Measurements from ENCODE around the gene ISG15.
"Not testable (repeated sequence)": the region's sequence is repeated elsewhere in the genome, so short reads cannot be mapped to it uniquely, and the experiment has no call there.

ISG15 gene

DNA sequence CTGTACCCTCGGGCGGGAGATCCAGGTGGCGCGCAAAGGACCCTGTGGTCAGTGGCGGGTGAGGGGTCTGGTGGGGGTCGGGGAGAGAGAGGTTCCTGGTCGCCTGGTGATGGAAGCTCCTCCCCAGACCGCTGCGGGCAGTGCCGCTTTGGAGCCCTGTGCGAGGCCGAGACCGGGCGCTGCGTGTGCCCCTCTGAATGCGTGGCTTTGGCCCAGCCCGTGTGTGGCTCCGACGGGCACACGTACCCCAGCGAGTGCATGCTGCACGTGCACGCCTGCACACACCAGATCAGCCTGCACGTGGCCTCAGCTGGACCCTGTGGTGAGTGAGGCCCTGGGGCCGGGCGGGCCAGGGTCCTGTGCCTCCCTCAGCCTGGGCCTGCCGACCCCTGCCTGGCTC lies 30.1 kb downstream of the ISG15 start:
- in situ Hi-C loops (cut with MboI; ENCODE audit: low sequenced_read_pairs) = no loop called here

DNA sequence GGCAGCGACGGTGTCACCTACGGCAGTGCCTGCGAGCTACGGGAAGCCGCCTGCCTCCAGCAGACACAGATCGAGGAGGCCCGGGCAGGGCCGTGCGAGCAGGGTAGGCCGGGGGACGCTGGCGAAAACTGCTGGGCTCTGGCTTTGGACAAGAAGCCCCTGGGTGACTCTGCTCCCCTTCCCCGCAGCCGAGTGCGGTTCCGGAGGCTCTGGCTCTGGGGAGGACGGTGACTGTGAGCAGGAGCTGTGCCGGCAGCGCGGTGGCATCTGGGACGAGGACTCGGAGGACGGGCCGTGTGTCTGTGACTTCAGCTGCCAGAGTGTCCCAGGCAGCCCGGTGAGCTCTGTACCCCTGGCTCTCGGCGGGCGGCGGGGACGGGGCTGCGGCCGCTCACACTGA lies 30.6 kb downstream of the ISG15 start:
- in situ Hi-C loops (cut with MboI; ENCODE audit: low sequenced_read_pairs) = no loop called here

DNA sequence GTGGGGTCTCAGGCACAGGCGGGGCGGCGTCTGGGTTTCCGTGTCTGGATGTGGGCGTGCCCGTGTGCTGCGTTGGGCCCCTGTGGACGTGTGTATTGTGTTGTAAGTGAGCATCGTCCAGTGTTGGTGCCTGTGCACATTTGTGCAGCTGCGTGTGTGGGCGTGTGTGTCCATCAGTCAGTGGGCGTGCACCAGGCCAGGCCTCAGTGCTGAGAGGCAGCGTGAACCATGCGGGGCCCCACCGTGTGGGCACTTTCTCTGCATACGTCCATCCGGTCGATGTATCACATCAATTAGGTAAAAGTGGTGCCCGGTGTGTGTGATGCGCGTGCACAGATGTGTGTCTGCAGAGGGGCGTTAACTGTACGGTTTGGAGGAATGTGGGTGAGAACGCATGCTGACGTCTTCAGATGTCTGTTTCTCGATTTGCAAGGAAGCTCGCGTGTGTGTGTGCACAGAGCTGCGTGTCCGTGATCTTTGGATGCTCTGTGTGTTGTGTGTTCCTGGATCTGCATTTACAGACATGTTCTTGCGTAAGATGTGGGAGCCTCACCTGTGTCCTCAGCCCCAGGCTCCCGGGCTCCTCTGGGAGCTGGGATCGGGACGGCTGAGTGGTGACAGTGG lies 31.3 kb downstream of the ISG15 start:
- in situ Hi-C loops (cut with MboI; ENCODE audit: low sequenced_read_pairs) = no loop called here

DNA sequence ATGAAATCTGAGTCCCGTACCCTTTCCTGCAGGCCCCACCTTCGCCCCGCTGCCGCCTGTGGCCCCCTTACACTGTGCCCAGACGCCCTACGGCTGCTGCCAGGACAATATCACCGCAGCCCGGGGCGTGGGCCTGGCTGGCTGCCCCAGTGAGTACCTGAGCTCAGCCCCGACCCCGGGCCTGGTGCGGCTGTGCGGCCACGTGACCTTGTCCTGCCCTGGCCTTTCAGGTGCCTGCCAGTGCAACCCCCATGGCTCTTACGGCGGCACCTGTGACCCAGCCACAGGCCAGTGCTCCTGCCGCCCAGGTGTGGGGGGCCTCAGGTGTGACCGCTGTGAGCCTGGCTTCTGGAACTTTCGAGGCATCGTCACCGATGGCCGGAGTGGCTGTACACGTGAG lies 31.8 kb downstream of the ISG15 start:
- in situ Hi-C loops (cut with MboI; ENCODE audit: low sequenced_read_pairs) = no loop called here

DNA sequence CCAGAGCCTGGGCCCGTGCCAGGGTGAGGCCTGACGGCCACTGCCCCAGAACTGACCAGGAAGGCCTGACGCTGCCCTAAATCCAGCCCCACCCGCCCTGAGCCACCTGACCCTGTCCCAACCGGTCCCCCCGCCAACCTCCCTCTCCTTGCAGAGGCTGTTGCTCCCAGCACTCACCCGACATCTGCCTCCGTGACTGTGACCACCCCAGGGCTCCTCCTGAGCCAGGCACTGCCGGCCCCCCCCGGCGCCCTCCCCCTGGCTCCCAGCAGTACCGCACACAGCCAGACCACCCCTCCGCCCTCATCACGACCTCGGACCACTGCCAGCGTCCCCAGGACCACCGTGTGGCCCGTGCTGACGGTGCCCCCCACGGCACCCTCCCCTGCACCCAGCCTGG lies 32.9 kb downstream of the ISG15 start:
- in situ Hi-C loops (cut with MboI; ENCODE audit: low sequenced_read_pairs) = no loop called here

DNA sequence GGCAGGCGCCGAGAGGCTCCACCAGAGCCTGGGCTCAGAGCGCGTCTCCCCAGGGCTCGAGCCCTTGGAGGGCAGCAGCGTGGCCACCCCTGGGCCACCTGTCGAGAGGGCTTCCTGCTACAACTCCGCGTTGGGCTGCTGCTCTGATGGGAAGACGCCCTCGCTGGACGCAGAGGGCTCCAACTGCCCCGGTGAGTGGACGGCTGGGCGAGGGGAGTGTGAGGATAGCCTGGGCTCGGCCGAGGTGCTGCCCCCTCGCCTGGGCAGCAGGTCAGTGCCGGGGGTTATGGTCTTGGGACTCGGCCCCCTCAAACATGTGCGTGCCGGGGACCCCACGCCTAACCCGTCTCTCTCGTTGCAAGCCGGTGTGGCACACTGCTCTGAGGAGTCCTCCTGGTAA lies 33.5 kb downstream of the ISG15 start:
- in situ Hi-C loops (cut with MboI; ENCODE audit: low sequenced_read_pairs) = no loop called here

DNA sequence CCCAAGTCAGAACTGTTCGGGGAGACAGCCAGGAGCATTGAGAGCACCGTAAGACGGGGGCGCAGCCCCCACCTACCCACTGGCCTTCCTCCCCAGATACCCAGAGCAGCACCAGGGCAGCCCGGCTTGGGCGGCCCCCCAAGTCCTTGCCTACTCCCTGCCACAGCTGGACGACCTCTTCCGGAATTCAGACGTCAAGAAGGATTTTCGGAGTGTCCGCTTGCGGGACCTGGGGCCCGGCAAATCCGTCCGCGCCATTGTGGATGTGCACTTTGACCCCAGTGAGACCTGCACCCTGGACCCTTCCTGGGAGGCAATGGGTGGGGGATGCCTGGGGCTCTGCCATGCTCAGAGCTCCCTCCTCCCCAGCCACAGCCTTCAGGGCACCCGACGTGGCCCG lies 34.1 kb downstream of the ISG15 start:
- in situ Hi-C loops (cut with MboI; ENCODE audit: low sequenced_read_pairs) = no loop called here

DNA sequence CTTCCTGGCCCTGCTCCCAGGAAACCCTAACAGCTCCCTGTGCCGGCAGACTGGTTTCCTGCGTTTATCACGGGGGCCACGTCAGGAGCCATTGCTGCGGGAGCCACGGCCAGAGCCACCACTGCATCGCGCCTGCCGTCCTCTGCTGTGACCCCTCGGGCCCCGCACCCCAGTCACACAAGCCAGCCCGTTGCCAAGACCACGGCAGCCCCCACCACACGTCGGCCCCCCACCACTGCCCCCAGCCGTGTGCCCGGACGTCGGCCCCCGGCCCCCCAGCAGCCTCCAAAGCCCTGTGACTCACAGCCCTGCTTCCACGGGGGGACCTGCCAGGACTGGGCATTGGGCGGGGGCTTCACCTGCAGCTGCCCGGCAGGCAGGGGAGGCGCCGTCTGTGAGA lies 34.7 kb downstream of the ISG15 start:
- in situ Hi-C loops (cut with MboI; ENCODE audit: low sequenced_read_pairs) = no loop called here

DNA sequence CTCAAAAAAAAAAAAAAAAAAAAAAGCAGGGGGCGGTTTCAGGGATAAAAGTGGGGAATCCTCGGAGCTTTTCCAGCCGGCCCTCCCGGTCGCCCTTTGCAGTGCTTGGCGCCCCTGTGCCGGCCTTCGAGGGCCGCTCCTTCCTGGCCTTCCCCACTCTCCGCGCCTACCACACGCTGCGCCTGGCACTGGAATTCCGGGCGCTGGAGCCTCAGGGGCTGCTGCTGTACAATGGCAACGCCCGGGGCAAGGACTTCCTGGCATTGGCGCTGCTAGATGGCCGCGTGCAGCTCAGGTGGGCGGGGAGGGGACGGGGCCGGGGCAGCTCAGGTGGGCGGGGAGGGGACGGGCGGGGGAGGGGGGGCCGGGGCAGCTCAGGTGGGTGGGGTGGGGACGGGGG lies 35.5 kb downstream of the ISG15 start:
- in situ Hi-C loops (cut with MboI; ENCODE audit: low sequenced_read_pairs) = no loop called here

DNA sequence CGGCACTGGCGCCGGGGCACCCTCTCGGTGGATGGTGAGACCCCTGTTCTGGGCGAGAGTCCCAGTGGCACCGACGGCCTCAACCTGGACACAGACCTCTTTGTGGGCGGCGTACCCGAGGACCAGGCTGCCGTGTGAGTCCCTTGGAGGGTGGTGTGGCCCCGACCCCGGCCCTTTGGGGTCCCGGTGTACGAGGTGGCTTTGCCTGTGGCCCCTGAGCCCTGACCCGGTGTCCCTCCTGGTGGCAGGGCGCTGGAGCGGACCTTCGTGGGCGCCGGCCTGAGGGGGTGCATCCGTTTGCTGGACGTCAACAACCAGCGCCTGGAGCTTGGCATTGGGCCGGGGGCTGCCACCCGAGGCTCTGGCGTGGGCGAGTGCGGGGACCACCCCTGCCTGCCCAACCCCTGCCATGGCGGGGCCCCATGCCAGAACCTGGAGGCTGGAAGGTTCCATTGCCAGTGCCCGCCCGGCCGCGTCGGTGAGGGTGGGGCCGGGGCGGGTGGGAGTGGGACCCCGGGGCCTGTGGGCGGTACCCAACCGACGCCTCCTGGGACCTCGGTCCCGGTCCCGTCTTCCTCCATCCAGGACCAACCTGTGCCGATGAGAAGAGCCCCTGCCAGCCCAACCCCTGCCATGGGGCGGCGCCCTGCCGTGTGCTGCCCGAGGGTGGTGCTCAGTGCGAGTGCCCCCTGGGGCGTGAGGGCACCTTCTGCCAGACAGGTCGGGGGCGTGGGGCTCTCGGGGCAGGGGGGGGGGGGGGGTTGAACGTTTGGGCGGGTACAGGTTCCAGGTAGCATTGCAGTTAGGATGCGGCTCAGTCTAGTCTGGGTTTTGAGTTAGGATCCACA lies 36.2 kb downstream of the ISG15 start:
- in situ Hi-C loops (cut with MboI; ENCODE audit: low sequenced_read_pairs) = no loop called here

DNA sequence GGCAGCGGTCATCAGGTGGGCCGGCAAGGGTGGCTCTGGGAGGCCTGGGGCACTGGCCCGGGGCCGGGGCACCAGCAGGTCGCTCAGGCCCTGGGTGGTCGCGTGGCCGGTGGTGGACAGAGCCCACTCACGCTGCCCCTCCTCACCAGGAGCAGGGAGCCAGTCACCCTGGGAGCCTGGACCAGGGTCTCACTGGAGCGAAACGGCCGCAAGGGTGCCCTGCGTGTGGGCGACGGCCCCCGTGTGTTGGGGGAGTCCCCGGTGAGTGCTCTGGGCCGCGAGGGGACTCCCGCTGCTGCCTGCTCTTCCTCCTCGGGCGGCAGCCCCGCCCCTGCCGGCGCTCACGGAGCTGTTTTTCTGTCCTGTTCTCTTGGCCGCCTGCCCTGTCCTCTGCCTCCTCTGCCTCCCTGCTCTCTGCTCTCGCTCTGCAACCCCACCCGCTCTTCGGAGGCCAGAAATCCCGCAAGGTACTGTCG lies 37.3 kb downstream of the ISG15 start:
- in situ Hi-C loops (cut with MboI; ENCODE audit: low sequenced_read_pairs) = no loop called here

DNA sequence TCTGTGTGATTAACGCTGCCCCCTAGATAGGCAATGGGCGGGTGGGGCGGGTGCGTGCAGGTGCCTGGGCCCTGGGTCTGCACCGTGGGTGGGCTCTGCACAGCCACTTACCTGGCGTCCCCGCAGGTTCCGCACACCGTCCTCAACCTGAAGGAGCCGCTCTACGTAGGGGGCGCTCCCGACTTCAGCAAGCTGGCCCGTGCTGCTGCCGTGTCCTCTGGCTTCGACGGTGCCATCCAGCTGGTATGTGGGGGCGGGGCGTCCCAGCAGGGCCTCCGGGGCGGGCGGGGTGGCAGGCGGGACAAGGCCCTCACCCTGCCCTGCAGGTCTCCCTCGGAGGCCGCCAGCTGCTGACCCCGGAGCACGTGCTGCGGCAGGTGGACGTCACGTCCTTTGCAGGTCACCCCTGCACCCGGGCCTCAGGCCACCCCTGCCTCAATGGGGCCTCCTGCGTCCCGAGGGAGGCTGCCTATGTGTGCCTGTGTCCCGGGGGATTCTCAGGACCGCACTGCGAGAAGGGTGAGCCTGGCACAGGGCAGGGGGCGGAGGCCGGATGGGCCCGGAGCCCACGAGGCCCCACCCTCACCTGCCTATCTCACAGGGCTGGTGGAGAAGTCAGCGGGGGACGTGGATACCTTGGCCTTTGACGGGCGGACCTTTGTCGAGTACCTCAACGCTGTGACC lies 38.0 kb downstream of the ISG15 start:
- in situ Hi-C loops (cut with MboI; ENCODE audit: low sequenced_read_pairs) = no loop called here

DNA sequence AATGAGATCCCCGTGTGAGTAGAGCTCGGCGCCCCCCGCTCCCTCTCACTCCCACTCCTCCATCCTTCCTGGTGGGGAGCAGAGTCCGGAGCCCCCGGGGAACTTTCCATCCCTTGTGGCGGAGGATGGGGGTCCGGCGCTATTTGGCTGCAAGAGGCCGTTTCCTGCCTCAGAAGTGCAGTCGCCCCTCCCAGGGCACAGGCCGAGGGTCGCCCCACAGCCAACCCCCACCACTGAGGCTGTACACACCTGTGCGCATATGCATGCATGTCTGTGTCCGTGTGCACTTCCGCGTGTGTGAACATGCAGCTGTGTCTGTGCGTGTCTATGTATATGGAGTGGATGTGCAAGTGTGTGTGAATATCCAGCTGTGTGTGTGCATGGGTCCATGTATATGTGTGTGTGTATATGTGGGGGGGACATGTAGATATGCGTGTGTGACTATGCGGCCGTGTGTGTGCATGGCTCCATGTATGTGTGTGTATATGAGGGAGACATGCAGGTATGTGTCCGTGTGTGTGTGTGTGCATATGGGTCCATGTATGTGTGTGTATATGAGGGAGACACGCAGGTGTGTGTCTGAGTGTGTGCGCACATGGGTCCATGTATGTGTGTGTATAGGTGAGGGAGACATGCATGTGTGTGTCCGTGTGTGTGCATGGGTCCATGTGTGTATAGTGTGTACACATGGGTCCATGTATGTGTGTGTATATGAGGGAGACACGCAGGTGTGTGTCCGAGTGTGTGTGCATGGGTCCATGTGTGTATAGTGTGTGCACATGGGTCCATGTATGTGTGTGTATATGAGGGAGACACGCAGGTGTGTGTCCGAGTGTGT lies 38.9 kb downstream of the ISG15 start:
- in situ Hi-C loops (cut with MboI; ENCODE audit: low sequenced_read_pairs) = no loop called here

DNA sequence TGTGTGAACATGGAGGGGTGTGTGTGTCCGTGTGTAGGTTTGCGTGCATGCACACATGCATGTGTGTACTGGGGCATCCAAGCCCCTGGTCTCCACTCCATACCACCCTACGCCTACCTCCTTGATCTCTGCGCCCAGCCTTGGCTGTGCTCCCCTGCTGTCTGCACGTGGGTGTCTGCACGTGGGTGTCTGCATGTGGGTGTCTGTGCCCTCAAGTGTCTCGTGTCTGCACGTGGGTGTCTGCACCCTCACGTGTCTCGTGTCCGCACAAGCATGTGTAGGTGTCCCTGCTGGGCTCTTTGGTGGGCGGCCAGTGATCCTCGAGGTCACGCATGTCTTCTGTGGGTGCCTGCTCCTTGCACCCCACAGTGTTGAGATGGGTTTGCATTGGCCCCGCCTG lies 39.7 kb downstream of the ISG15 start:
- in situ Hi-C loops (cut with MboI; ENCODE audit: low sequenced_read_pairs) = no loop called here

DNA sequence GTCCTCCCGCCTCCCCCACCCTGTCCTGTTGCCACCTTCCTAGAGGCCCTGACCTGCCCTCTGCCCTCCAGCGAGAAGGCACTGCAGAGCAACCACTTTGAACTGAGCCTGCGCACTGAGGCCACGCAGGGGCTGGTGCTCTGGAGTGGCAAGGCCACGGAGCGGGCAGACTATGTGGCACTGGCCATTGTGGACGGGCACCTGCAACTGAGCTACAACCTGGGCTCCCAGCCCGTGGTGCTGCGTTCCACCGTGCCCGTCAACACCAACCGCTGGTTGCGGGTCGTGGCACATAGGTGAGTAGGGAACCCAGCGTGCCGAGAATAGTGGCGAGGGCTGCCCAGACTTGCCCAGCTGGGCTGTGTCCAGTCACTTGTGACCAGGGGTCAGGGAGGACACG lies 40.4 kb downstream of the ISG15 start:
- in situ Hi-C loops (cut with MboI; ENCODE audit: low sequenced_read_pairs) = no loop called here

DNA sequence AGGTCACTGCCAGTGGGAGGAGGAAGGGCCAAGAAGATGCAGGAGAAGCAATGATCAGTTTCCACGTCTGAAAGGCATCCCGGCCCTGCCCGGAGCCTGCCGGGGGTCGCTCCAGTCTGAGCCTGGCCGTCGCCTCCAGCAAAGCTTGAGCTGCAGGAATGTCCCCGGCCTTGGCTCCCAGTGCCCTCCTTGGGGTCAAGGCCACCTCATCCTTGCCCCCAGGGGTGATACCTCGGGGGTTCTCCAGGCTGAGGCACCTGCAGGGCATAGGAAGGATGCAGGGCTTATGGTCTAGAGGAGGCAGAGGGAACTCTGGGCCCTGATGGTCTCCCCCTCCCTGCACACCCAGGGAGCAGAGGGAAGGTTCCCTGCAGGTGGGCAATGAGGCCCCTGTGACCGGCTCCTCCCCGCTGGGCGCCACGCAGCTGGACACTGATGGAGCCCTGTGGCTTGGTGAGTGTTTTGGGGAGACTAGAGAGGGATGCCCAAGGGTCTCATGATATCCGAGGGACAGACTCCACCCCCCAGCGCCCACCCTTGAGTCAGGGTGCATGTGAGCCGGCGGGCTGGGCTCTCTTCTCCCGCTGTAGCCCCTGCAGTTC lies 40.9 kb downstream of the ISG15 start:
- in situ Hi-C loops (cut with MboI; ENCODE audit: low sequenced_read_pairs) = no loop called here

DNA sequence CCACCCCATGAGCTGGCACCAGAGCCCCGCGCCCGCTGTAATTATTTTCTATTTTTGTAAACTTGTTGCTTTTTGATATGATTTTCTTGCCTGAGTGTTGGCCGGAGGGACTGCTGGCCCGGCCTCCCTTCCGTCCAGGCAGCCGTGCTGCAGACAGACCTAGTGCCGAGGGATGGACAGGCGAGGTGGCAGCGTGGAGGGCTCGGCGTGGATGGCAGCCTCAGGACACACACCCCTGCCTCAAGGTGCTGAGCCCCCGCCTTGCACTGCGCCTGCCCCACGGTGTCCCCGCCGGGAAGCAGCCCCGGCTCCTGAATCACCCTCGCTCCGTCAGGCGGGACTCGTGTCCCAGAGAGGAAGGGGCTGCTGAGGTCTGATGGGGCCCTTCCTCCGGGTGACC lies 41.7 kb downstream of the ISG15 start:
- in situ Hi-C loops (cut with MboI; ENCODE audit: low sequenced_read_pairs) = no loop called here

DNA sequence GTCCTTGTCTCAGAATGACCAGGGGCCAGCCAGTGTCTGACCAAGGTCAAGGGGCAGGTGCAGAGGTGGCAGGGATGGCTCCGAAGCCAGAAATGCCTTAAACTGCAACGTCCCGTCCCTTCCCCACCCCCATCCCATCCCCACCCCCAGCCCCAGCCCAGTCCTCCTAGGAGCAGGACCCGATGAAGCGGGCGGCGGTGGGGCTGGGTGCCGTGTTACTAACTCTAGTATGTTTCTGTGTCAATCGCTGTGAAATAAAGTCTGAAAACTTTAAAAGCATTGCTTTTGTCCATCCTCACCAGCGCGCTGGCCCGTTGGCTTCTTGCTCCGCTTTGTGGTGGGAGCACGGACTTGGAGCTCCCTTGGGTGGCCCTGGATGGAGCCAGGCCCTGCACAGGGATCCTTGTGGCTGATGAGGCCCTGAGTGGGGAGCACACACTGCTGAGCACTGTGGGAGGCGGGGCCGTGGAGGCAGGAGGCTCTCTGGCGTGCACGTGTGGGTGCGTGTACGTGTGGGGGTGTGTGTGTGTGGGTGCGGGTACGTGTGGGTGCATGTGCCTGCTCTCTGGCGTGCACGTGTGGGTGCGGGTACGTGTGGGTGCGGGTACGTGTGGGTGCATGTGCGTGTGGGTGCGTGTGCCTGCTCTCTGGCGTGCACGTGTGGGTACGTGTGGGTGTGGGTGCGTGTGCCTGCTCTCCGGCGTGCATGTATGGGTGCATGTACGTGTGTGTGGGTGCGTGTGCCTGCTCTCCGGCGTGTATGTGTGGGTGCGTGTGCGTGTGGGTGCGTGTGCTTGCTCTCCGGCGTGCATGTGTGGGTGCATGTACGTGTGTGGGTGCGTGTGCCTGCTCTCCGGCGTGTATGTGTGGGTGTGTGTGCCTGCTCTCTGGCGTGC lies 42.8 kb downstream of the ISG15 start:
- in situ Hi-C loops (cut with MboI; ENCODE audit: low sequenced_read_pairs) = no loop called here

DNA sequence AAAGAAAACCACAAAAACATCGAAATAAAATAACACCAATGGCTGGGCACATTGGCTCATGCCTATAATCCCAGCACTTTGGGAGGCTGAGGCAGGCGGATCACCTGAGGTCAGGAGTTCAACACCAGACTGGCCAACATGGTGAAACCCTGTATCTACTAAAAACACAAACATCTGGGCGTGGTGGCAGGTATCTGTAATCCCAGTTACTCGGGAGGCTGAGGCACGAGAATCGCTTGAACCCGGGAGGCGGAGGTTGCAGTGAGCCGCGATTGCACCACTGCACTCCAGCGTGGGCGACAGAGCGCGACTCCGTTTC lies 44.4 kb downstream of the ISG15 start:
- in situ Hi-C loops (cut with MboI; ENCODE audit: low sequenced_read_pairs) = not testable (repeated sequence)

All from HL-60/S4 treated with phorbol 12-myristate 13-acetate at 8.2 ng/mL for 4 days and 3 days (cell line).